HG02759 (cell line): ENCODE data around the gene RAB19.

Source experiments
- ATAC-seq: cut with Tn5 transposase; IDR thresholded peaks from one replicate; pipeline ENCODE4 v1.9.1; 2021; ENCODE audit warnings: mild to moderate bottlenecking, moderate library complexity; ENCODE audit not compliant: unreplicated experiment

RAB19 gene

GRCh38 chr7:140403878-140404564, at the start of gene RAB19:
TSS of gene RAB19 (plus strand) at chr7:140404058. CDS start at chr7:140407647, 3,589 bp downstream.
- no peak for ATAC-seq

- no peak for ATAC-seq
These were observed 45.8 kb upstream of the RAB19 start for GRCh38 chr7:140358024-140358411.

GRCh38 chr7:140358412-140359051, 45.3 kb upstream of the RAB19 start:
- ATAC-seq, result peak; percentile 47

GRCh38 chr7:140360697-140361229, 43.1 kb upstream of the RAB19 start:
- ATAC-seq, result no peak

- ATAC-seq, result no peak
These were observed 39.0 kb upstream of the RAB19 start for GRCh38 chr7:140364819-140365218.

- ATAC-seq, result no peak
These were observed 36.3 kb upstream of the RAB19 start for GRCh38 chr7:140367528-140367927.

GRCh38 chr7:140369294-140369693, 34.6 kb upstream of the RAB19 start:
- no peak for ATAC-seq

- no peak for ATAC-seq
These were observed 28.5 kb upstream of the RAB19 start for GRCh38 chr7:140375323-140375722.

- no peak for ATAC-seq
These were observed 27.7 kb upstream of the RAB19 start for GRCh38 chr7:140375892-140376730.

GRCh38 chr7:140383954-140384713, 19.7 kb upstream of the RAB19 start:
- no peak for ATAC-seq

GRCh38 chr7:140384894-140385545, 18.8 kb upstream of the RAB19 start:
- no peak for ATAC-seq

GRCh38 chr7:140389445-140389844, 14.4 kb upstream of the RAB19 start:
- no peak for ATAC-seq

- ATAC-seq, result peak; percentile 7
These were observed 13.8 kb upstream of the RAB19 start for GRCh38 chr7:140390034-140390433.

GRCh38 chr7:140390466-140391190, 13.2 kb upstream of the RAB19 start:
- ATAC-seq, result peak; percentile 74

- ATAC-seq, result no peak
These were observed 12.2 kb upstream of the RAB19 start for GRCh38 chr7:140391634-140392033.

GRCh38 chr7:140393756-140394306, 10.0 kb upstream of the RAB19 start:
- ATAC-seq, result no peak

GRCh38 chr7:140397784-140398750, 5.8 kb upstream of the RAB19 start, which contains the start of gene SLC37A3:
TSS of gene SLC37A3 (minus strand) at chr7:140398530. CDS start at chr7:140382526, 16,004 bp downstream.
- peak; percentile 100 for ATAC-seq

- no peak for ATAC-seq
These were observed 5.0 kb upstream of the RAB19 start for GRCh38 chr7:140398821-140399220.
